SJSA1 (cell line): Measurements from ENCODE around the gene POLR2C. TPM values are rescaled to one million over a fixed set of nuclear protein-coding genes. Genes with fewer than 3 reads are reported as not detected.
"Not testable (repeated sequence)": the region's sequence is repeated elsewhere in the genome, so short reads cannot be mapped to it uniquely, and the experiment has no call there.

Source experiments
- DNase-seq, 2 experiments: peaks; one replicate each; pipeline ENCODE4 v3.0.0-alpha.2; 2015 to 2020; ENCODE audit warnings: low spot score in 2 of 2, low read depth in 1 of 2
- H3K27ac ChIP-seq: fragments of 250-450 bp; sonication (Bioruptor Pico); 2 replicates; pipeline ENCODE4 v1.5.1; 2020; ENCODE audit warnings: mild to moderate bottlenecking, moderate library complexity
- H3K27me3 ChIP-seq: fragments of 250-450 bp; sonication (Bioruptor Pico); replicated peaks from 2 replicates; pipeline ENCODE4 v1.5.1; 2020; ENCODE audit warnings: mild to moderate bottlenecking, moderate library complexity
- H3K36me3 ChIP-seq: fragments of 250-450 bp; sonication (Bioruptor Pico); 2 replicates; pipeline ENCODE4 v1.5.1; 2020; ENCODE audit warnings: mild to moderate bottlenecking
- H3K4me1 ChIP-seq: fragments of 250-450 bp; sonication (Bioruptor Pico); replicated peaks from 2 replicates; pipeline ENCODE4 v1.6.1; 2021; ENCODE audit warnings: mild to moderate bottlenecking
- H3K4me3 ChIP-seq: fragments of 250-450 bp; sonication (Bioruptor Pico); 2 replicates; pipeline ENCODE4 v1.5.1; 2020; ENCODE audit warnings: mild to moderate bottlenecking
- H3K9me3 ChIP-seq: fragments of 250-450 bp; sonication (Bioruptor Pico); replicated peaks from 2 replicates; pipeline ENCODE4 v1.5.1; 2020; ENCODE audit warnings: mild to moderate bottlenecking
- total RNA-seq: library from RNA; depleted of rRNA; stranded (reverse); fragments of >200 nt; shearing (Covaris generic); gene quantifications from 2 replicates; pipeline ENCODE4 v1.2.3, GENCODE V29; 2014

The POLR2C gene
- total RNA-seq, 1 experiment from 2014 or later: 200 TPM

DNA sequence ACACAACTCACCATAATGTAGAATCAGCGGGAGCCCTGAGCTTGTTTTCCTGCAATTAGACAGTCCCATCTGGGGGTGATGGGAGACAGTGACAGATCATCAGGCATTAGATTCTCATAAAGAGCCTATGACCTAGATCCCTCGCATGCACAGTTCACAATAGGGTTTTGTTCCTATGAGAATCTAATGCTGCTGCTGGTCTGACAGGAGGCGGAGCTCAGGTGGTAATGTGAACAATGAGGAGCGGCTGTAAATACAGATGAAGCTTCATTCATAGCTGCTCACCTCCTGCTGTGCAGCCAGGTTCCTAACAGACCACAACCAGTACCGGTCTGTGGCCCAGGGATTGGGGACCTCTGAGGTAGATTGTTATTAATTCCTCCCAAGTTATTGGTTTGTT, 26.8 kb downstream of the POLR2C start:
- DNase-seq: no peak
- H3K9me3 ChIP-seq: no peaks in the 10 kb centered on the region
- no peak overlapping the region for H3K27ac ChIP-seq
- 0 out of 2 replicates have a peak, but pooled peaks cover 2% of the 10 kb centered on the region for H3K27me3 ChIP-seq
- no peaks in the 10 kb centered on the region for H3K36me3 ChIP-seq
- no peak overlapping the region for H3K4me3 ChIP-seq
- H3K4me1 ChIP-seq: peaks cover 14% of the 10 kb centered on the region

DNA sequence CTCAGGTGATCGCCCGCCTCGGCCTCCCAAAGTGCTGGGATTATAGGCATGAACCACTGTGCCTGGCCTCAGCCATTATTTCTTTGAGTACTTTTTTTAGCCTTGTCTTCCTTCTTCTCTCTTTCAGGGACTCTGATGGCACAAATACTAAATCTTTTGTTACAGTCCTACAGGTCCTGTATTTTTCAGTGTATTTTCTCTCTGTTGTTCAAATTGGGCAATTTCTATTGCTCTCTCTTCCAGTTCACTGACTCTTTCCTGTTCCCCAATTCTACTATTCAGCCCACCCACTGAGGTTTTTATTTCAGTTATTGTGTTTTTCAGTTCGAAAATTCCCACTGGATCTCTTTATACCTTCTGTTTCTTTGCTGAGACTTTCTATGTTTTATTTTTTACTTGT, 31.3 kb downstream of the POLR2C start:
- no peaks in the 10 kb centered on the region for H3K36me3 ChIP-seq
- H3K9me3 ChIP-seq: no peaks in the 10 kb centered on the region
- no peak overlapping the region for H3K4me3 ChIP-seq
- no peak overlapping the region for H3K27ac ChIP-seq
- 0 out of 2 replicates have a peak, but pooled peaks cover 4% of the 10 kb centered on the region for H3K27me3 ChIP-seq
- no peaks in the 10 kb centered on the region for H3K4me1 ChIP-seq
- DNase-seq: no peak

DNA sequence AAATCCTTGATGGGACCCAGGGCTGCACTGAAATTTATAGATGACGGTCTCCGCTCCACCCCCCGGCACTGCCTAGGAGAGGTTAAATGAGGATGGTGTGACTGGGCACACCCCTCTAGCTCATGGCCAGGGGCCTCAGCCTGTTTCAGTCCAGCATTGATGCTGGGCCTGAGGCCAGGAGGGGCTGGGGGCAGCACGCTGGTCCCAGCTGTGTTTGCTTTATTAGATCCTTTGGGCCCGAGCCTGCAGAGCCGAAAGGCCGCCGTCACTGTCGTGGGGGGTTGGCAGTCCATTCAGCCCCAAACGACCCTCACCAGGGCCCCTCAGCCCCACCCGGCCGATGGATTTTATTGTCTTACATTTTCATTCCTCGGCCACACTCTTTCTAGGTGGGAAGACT, 34.6 kb downstream of the POLR2C start:
- Histone ChIP-seq H3K36me3 (no peaks in the 10 kb centered on the region), H3K9me3 (no peaks in the 10 kb centered on the region), H3K4me1 (peaks cover 27% of the 10 kb centered on the region), H3K27ac (no peak overlapping the region), H3K27me3 (0 out of 2 replicates have a peak, but pooled peaks cover 4% of the 10 kb centered on the region), H3K4me3 (no peak overlapping the region)
- DNase-seq: no peak

DNA sequence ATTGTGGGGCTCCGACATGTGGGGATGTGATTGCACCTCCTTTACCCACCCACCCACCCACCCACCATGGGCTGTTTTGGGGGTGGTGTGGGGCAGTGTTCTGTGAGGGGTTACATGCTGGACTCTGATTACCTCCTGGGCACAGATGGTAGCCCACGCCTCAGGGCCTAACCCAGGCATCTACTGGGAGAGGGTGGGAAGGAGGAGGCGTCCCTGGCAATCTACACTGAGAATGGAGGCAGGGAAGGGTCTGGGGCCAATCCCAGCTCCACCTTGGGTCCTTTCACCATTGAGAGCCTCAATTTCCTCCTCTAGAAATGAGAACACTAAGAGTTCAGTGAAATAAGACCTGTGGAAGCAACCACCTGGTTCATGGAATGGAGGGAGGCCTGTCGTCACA, 35.6 kb downstream of the POLR2C start:
- Histone ChIP-seq H3K4me3 (no peak overlapping the region), H3K27ac (no peak overlapping the region), H3K9me3 (no peaks in the 10 kb centered on the region), H3K4me1 (peaks cover 30% of the 10 kb centered on the region), H3K36me3 (no peaks in the 10 kb centered on the region), H3K27me3 (0 out of 2 replicates have a peak, but pooled peaks cover 4% of the 10 kb centered on the region)
- DNase-seq: no peak

DNA sequence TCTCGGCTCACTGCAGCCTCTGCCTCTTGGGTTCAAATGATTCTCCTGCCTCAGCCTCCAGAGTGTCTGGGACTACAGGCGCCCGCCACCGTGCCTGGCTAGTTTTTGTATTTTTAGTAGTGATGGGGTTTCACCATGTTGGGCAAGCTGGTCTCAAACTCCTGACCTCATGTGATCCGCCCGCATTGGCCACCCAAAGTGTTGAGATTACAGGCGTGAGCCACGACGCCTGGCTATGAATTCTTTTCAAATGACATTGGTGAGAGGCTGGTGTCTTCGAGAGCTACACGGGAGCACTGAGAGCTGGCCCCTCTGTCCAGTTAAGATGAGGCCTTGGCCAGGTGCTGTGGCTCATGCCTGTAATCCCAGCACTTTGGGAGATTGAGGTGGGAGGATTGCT, 37.5 kb downstream of the POLR2C start:
- H3K36me3 ChIP-seq, H3K27me3 ChIP-seq: not testable (repeated sequence)
- H3K27ac ChIP-seq: peak overlapping the region; percentile 59

DNA sequence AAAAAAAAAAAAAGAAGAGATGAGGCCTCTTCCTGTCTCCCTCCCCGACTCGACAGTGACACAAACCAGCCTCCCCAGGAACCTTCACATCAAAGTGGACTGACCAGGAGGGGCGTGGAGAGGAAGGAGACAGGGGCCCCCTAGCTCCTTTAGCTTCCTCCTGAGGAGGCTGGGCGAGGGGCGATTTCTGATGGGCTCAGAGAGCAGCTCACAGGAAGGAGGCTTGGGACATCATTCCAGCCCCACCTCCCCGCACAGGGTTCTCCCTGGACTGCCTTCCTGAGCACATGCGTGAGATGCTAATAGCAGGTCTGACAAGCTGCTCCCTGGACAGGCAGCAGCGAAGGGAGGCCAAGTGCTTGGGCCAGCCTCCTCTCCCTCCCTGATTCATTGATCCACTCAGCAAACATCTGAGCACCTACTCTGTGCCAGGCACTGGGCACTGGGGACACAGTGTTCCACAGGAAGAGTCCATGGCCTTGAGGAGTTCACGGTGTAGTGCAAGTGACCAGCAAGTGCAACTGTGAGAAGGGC, 38.2 kb downstream of the POLR2C start:
- Histone ChIP-seq H3K27me3 (no peaks in the 10 kb centered on the region), H3K9me3 (no peaks in the 10 kb centered on the region), H3K36me3 (no peaks in the 10 kb centered on the region), H3K27ac (peak overlapping the region; percentile 59; the same call in 1 of the 2 replicates), H3K4me1 (peaks cover 30% of the 10 kb centered on the region), H3K4me3 (no peak overlapping the region)
- no peak for DNase-seq

More for the DNA sequence above, 37.5 kb downstream of the POLR2C start:
- peak; percentile 72 to 83 for DNase-seq
- not testable (repeated sequence) for H3K9me3 ChIP-seq, H3K4me3 ChIP-seq
- peaks cover 30% of the 10 kb centered on the region for H3K4me1 ChIP-seq

DNA sequence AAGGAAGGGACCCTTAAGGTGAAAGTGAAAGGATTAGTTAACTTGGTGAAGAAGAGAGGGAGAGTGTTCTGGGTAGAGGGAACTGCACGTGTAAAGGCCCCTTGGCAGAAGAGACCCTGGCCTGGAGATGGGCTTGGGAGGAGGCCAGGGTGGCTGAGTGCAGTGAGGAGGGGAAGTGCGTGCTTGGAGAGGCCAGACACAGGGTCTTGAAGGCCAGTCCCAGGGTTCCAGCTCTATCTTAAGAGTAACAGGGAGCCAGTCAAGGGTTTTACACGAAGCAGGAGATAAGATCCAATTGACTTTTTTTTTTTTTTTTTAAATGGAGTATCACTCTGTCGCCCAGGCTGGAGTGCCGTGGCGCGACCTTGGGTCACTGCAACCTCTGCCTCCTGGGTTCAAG, 39.0 kb downstream of the POLR2C start:
- Histone ChIP-seq H3K27ac (no peak overlapping the region), H3K4me3 (no peak overlapping the region), H3K4me1 (peaks cover 30% of the 10 kb centered on the region), H3K36me3 (no peaks in the 10 kb centered on the region), H3K9me3 (no peaks in the 10 kb centered on the region), H3K27me3 (no peaks in the 10 kb centered on the region)
- no peak for DNase-seq

DNA sequence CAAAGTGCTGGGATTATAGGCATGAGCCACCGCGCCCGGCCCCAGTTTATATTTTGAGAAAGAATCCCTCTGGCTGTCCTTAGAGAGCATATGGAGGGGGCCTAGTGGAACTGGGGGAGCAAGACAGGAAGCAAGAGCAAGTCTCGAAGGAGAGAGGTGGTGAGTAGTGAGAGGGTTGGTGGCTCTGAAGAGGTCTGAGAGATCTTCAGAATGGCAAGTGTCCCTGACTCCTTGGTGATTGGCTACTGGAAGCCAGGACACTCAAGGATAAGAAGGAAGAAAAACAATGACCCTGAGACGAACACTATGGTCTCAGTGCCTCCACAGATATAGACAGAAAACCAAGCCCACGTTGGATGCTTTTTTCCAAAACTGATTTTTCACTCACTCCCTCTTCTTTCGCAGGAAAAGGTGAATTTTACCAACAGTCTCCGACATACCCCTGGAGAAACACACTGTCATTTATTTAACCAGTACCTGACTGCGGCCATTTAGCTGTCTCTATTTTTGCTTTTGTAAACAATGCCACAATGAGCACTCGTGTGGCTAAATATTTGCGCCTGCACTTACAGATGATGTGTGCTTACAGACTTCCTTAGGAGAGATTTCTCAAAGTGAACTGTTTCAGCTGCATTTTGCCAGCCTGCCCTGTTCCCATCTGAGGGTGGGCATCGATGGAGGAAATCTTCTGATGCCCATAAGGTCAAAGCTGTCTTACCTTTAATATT, 39.7 kb downstream of the POLR2C start:
- Histone ChIP-seq H3K27ac (no peak overlapping the region), H3K4me1 (peaks cover 30% of the 10 kb centered on the region), H3K4me3 (no peak overlapping the region), H3K36me3 (no peaks in the 10 kb centered on the region), H3K9me3 (no peaks in the 10 kb centered on the region), H3K27me3 (no peaks in the 10 kb centered on the region)
- DNase-seq: no peak

DNA sequence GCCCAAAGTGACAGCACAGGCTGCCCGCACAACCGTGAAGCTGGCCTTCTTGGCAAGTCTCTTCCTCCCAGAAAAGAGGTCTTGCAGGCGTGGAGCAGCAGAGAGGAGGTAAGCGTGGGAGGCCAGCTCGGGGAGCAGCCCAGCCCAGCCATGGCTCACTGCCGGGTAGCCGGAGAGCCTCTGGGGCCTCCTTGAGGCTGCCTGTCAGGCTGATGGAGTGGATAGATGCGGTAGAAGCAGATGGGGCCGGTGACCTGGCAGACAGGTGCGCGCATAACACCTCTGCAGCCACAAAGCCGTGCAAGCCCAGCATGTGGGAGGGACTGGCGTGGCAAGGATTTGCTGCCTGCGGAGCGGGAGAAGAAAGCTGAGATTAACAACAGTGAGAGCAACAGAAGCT, 40.9 kb downstream of the POLR2C start:
- no peak for DNase-seq
- H3K9me3 ChIP-seq: no peaks in the 10 kb centered on the region
- no peaks in the 10 kb centered on the region for H3K27me3 ChIP-seq
- no peak overlapping the region for H3K4me3 ChIP-seq
- no peaks in the 10 kb centered on the region for H3K36me3 ChIP-seq
- peaks cover 30% of the 10 kb centered on the region for H3K4me1 ChIP-seq
- no peak overlapping the region for H3K27ac ChIP-seq

DNA sequence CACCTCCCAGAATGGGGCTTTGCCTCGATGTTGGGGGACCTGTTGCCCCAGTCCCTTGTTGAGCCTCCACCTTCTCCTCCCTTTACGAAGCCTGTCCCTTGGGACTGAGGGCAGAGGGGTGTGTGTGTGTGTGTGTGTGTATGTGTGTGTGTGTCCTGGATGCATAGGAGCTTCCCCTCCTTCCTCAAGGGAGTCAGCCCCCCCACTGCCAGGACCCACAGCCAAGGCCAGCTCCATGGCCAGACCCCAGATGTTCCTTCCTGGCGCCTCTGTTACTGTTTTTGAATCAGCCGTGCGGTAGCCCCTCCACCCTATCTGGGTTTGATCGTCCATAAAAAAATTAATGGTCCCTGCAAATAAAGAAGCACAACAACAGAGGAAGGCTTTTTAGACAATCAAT, 41.5 kb downstream of the POLR2C start:
- Histone ChIP-seq H3K9me3 (no peaks in the 10 kb centered on the region), H3K27me3 (no peaks in the 10 kb centered on the region), H3K27ac (no peak overlapping the region), H3K4me1 (peaks cover 30% of the 10 kb centered on the region), H3K36me3 (no peaks in the 10 kb centered on the region), H3K4me3 (no peak overlapping the region)
- no peak for DNase-seq

DNA sequence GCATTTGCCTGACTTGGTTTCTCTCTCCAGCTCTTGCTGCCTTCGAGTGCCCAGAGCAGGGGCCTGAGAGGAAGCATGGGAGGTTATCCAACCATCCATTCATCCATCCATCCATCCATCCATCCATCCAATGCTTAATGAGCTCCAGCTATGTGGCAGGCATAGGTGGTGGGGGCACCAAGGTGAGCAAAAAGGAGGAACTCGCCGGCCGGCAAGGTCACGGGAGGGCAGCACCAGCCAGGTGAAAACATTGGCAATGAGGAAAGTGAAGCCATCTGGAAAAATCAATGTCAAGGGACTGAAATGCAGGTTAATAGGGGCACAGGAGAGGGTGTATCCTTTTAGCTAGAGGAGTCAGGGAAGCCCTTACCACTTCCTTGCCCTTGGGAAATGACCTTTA, 42.0 kb downstream of the POLR2C start:
- Histone ChIP-seq H3K4me1 (peaks cover 28% of the 10 kb centered on the region), H3K36me3 (no peaks in the 10 kb centered on the region), H3K4me3 (no peak overlapping the region), H3K27me3 (no peaks in the 10 kb centered on the region), H3K27ac (no peak overlapping the region), H3K9me3 (no peaks in the 10 kb centered on the region)
- DNase-seq: no peak

DNA sequence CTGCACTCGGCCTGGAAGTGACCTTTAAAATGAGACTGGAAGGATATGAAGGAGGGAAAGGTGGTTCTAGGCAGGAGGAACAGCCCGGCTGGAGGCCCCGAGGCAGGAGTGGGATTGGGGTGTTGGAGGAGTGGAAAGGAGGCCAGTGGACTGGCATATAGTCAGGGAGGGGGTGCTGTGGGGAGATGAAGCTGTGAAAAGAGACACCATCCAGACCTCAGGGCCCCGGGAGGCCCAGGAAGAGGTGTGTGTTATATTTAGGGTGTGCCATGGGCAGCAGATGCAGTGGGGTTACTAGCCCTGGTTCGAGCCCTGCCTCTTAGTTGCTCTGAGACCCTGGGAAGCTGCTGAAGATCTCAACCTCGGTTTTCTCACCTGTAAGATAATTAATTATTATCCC, 42.7 kb downstream of the POLR2C start:
- DNase-seq: no peak
- no peak overlapping the region for H3K27ac ChIP-seq
- H3K4me3 ChIP-seq: no peak overlapping the region
- no peaks in the 10 kb centered on the region for H3K36me3 ChIP-seq
- H3K4me1 ChIP-seq: peaks cover 21% of the 10 kb centered on the region
- H3K9me3 ChIP-seq: no peaks in the 10 kb centered on the region
- no peaks in the 10 kb centered on the region for H3K27me3 ChIP-seq

DNA sequence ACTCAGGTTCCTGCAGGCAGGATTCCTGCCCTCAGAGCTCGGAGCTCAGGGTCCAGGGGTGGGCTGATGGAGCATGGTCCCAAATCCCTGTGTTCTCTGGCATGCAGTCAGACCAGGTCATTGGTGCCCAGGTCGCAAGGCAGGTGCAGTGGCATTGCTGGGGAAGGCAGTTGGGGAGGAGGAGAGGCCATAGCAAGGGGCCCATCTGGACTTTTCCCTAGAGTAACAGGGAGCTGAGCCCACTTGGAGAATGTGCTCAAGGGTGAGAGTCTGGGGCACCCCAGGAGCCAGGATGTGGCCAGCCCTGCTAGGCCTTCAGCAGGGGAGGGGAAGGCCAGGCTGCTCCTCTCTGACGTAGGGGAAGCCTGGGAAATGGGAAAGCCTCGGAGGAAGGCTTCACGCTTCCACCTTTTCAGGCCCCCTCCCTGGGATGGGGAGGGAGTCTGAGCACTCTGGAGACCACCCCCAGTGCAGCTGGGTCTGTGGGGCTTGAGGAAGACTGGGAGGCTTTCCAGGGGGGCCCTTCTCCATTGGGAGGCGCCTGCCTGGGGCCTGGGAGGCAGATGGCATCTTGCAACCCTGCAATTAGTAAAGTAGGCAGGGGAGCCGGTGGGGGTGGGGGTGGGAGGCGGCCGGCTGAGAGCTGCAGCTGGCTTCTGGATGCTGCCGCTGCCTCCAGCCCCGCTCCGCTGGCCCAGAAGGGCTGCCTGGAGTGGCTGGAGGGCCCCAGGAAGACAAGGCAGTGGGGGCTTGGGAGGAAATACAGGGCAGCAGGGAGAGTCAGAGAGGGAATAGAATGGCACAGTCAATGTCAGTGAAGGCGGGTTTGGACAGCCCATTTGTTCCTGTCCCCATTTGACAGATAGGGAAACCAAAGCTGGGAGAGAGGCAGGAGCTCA, 44.9 kb downstream of the POLR2C start:
- no peak overlapping the region for H3K27ac ChIP-seq
- peaks cover under 1% of the 10 kb centered on the region; the same call in 1 of the 2 replicates for H3K4me1 ChIP-seq
- no peak overlapping the region for H3K4me3 ChIP-seq

DNA sequence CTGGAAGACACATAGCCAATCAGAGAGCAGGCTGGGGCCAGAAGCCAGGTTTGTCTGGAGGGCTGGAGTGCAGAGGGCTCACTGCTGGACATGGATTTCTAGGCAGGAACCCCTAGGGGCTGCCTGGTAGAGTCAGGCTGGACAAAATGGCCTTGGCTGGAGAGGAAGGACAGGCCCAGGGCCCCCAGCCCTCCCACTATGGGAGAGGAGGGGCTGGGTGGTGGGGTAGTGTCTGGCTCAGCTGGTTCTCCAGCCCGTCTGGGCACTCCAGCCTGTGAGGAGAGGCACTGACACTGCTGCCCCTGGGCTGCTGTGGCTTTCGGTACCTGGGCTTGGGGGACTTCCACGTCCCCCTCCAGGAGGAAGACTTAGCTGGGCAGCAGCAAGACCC, 45.6 kb downstream of the POLR2C start:
- no peak for DNase-seq
- no peaks in the 10 kb centered on the region for H3K27me3 ChIP-seq
- no peaks in the 10 kb centered on the region for H3K9me3 ChIP-seq
- no peaks in the 10 kb centered on the region for H3K4me1 ChIP-seq
- H3K27ac ChIP-seq: no peak overlapping the region
- no peaks in the 10 kb centered on the region; the same call in 1 of the 2 replicates for H3K36me3 ChIP-seq
- no peak overlapping the region for H3K4me3 ChIP-seq

More for the DNA sequence above, 44.9 kb downstream of the POLR2C start:
- no peaks in the 10 kb centered on the region for H3K9me3 ChIP-seq
- no peak for DNase-seq
- H3K36me3 ChIP-seq: no peaks in the 10 kb centered on the region; the same call in 1 of the 2 replicates
- H3K27me3 ChIP-seq: no peaks in the 10 kb centered on the region
